ENCODE measurements around the gene ASB4. TPM values are rescaled to one million over a fixed set of nuclear protein-coding genes. Genes with fewer than 3 reads are reported as not detected.
"Not testable (repeated sequence)": the region's sequence is repeated elsewhere in the genome, so short reads cannot be mapped to it uniquely, and the experiment has no call there.

Gene ASB4
- total RNA-seq, 4 donors from 2014 or later = 1.4 to 27.3 (median 17.9) TPM

DNA sequence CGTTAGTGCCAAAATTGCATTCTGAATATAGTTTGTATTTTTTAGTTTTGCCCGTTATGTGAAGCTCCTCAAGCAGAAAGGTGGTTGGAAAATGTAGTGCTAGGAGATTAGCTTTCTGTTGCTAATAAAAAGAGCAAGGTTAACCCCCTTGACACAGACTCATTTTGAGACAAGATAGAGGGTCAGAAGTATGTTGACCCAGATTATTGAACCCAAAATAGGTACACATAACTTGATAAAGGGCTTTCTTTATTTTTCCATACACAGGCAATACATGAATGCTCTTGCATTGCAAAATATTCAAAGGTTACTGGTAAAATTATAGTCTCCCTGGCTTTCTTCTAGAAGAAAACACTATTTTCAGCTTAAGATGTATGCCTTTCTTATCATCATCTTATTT, 40.9 kb upstream of the ASB4 start:
- H3K36me3 ChIP-seq = no peaks in the 10 kb centered on the region
- H3K4me1 ChIP-seq = no peaks in the 10 kb centered on the region
- H3K27me3 ChIP-seq = no peaks in the 10 kb centered on the region
- no peak overlapping the region for H3K27ac ChIP-seq
- in situ Hi-C loops (cut with MboI; ENCODE audit: low sequenced_read_pairs in 4 of 4) = no loop called here
- H3K4me3 ChIP-seq = no peak overlapping the region
- no peaks in the 10 kb centered on the region for H3K9me3 ChIP-seq
- no peak for DNase-seq
- TF ChIP-seq POLR2A (IDR thresholded peaks at IDR 0.05) (no peak), CTCF (IDR thresholded peaks at IDR 0.05 in 4 of 5, conservative IDR thresholded peaks at IDR 0.05 in 1 of 5) (no peak)
- intact Hi-C loops (cut with DNase I; ENCODE audit: low total_unique reads) = no loop called here
- no peak for ATAC-seq

GRCh38 chr7:95446618-95447017, 39.1 kb upstream of the ASB4 start:
- ATAC-seq (no peak), DNase-seq (no peak)
- H3K9me3 ChIP-seq = no peaks in the 10 kb centered on the region
- intact Hi-C loops (cut with DNase I; ENCODE audit: low total_unique reads) (no loop called here), in situ Hi-C loops (cut with MboI; ENCODE audit: low sequenced_read_pairs in 4 of 4) (no loop called here)
- no peak overlapping the region for H3K27ac ChIP-seq
- no peaks in the 10 kb centered on the region for H3K36me3 ChIP-seq
- H3K4me3 ChIP-seq = no peak overlapping the region
- no peaks in the 10 kb centered on the region for H3K4me1 ChIP-seq
- no peaks in the 10 kb centered on the region for H3K27me3 ChIP-seq
- TF ChIP-seq POLR2A (IDR thresholded peaks at IDR 0.05) = no peak
- TF ChIP-seq CTCF (IDR thresholded peaks at IDR 0.05 in 4 of 5, conservative IDR thresholded peaks at IDR 0.05 in 1 of 5) = no peak

- no peaks in the 10 kb centered on the region for H3K27me3 ChIP-seq
- H3K36me3 ChIP-seq = no peaks in the 10 kb centered on the region
- ATAC-seq = no peak
- in situ Hi-C loops (cut with MboI; ENCODE audit: low sequenced_read_pairs in 4 of 4) = loop anchor here in 1 of 4 donors (10.0 kb wide), 1 partner anchor 50 kb away; no protein-coding TSS in a partner anchor
- H3K9me3 ChIP-seq = no peaks in the 10 kb centered on the region
- TF ChIP-seq CTCF (IDR thresholded peaks at IDR 0.05 in 4 of 5, conservative IDR thresholded peaks at IDR 0.05 in 1 of 5) (no peak), POLR2A (IDR thresholded peaks at IDR 0.05) (no peak)
- intact Hi-C loops (cut with DNase I; ENCODE audit: low total_unique reads) = no loop called here
- H3K4me1 ChIP-seq = no peaks in the 10 kb centered on the region
- no peak for DNase-seq
- no peak overlapping the region for H3K4me3 ChIP-seq
- H3K27ac ChIP-seq = no peak overlapping the region
These were observed 31.2 kb upstream of the ASB4 start for GRCh38 chr7:95454438-95455045.

DNA sequence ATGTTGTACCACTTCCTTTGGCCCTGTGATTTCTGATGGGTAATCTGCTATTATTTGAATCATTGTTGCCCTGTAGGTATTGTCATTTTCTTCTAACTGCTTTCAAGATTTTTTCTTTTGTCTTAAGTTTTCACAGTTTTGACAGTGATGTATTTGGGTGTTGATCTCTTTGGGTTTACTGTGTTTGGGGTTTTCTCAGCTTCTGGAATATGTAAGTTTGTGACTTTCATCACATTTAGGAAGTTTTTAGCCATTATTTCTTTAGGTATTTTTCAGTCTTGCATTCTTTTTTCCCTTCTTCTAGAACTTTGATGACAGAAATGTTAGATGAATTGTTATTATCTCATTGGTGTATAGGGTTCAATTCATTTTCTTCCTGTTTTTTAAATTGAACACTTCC, 27.8 kb upstream of the ASB4 start:
- no peak for ATAC-seq
- no peak overlapping the region for H3K27ac ChIP-seq
- no peaks in the 10 kb centered on the region for H3K27me3 ChIP-seq
- no peaks in the 10 kb centered on the region for H3K36me3 ChIP-seq
- in situ Hi-C loops (cut with MboI; ENCODE audit: low sequenced_read_pairs in 4 of 4) (loop anchor here in 1 of 4 donors (10.0 kb wide), 1 partner anchor 53 kb away; no protein-coding TSS in a partner anchor), intact Hi-C loops (cut with DNase I; ENCODE audit: low total_unique reads) (no loop called here)
- no peaks in the 10 kb centered on the region for H3K9me3 ChIP-seq
- H3K4me3 ChIP-seq = no peak overlapping the region
- DNase-seq = no peak
- TF ChIP-seq POLR2A (IDR thresholded peaks at IDR 0.05) (no peak), CTCF (IDR thresholded peaks at IDR 0.05 in 4 of 5, conservative IDR thresholded peaks at IDR 0.05 in 1 of 5) (no peak)
- H3K4me1 ChIP-seq = no peaks in the 10 kb centered on the region

- in situ Hi-C loops (cut with MboI; ENCODE audit: low sequenced_read_pairs in 4 of 4); H3K36me3 ChIP-seq; H3K27me3 ChIP-seq; H3K27ac ChIP-seq; H3K4me3 ChIP-seq; H3K4me1 ChIP-seq; H3K9me3 ChIP-seq; ATAC-seq; intact Hi-C loops (cut with DNase I; ENCODE audit: low total_unique reads); DNase-seq: not testable (repeated sequence)
These were observed 25.1 kb upstream of the ASB4 start for GRCh38 chr7:95460653-95461052.
